GM23338 (cell line): ENCODE results near the gene HCST. TPM values are rescaled to one million over a fixed set of nuclear protein-coding genes. Genes with fewer than 3 reads are reported as not detected.

Experiments used
- ATAC-seq: fragments of 200-7000 bp; cut with Tn5 transposase; 3 replicates; pipeline ENCODE4 v1.9.1; 2020
- DNase-seq: peaks from one replicate; pipeline ENCODE4 v3.0.0-alpha.2; 2015; ENCODE audit warnings: low spot score
- H2AFZ ChIP-seq: fragments of 200-600 bp; sonication (generic); 2 replicates; pipeline ENCODE4 v1.8.0; 2016; ENCODE audit warnings: antibody characterized with exemption, mild to moderate bottlenecking, moderate library complexity
- H3F3A ChIP-seq: fragments of 200-600 bp; sonication (generic); replicated peaks from 2 replicates; pipeline ENCODE4 v1.8.0; 2017; ENCODE audit warnings: antibody characterized with exemption, mixed run types, low read depth
- H3K27ac ChIP-seq: fragments of 200-600 bp; sonication (generic); 2 replicates; pipeline ENCODE4 v1.6.1; 2016; ENCODE audit warnings: low read depth
- H3K27me3 ChIP-seq: fragments of 200-600 bp; sonication (generic); 2 replicates; pipeline ENCODE4 v1.8.0; 2016; ENCODE audit warnings: mild to moderate bottlenecking, mixed run types, moderate library complexity; ENCODE audit not compliant: insufficient read depth
- H3K36me3 ChIP-seq: fragments of 200-600 bp; sonication (generic); 2 replicates; pipeline ENCODE4 v1.8.0; 2016; ENCODE audit warnings: mild to moderate bottlenecking; ENCODE audit not compliant: insufficient read depth
- H3K4me1 ChIP-seq: fragments of 200-600 bp; sonication (generic); 2 replicates; pipeline ENCODE4 v1.8.0; 2016; ENCODE audit warnings: mild to moderate bottlenecking, moderate library complexity; ENCODE audit not compliant: insufficient read depth
- H3K4me2 ChIP-seq: fragments of 200-600 bp; sonication (generic); 2 replicates; pipeline ENCODE4 v1.7.1; 2017; ENCODE audit warnings: mixed run types
- H3K4me3 ChIP-seq: fragments of 200-600 bp; sonication (generic); 2 replicates; pipeline ENCODE4 v1.6.1; 2016; ENCODE audit warnings: mixed run types
- H3K79me2 ChIP-seq: fragments of 200-600 bp; sonication (generic); replicated peaks from 2 replicates; pipeline ENCODE4 v1.8.0; 2017; ENCODE audit warnings: mild to moderate bottlenecking; ENCODE audit not compliant: insufficient read depth
- H3K9me2 ChIP-seq: fragments of 200-600 bp; sonication (generic); 2 replicates; pipeline ENCODE4 v1.8.0; 2017; ENCODE audit not compliant: insufficient read depth
- H4K20me1 ChIP-seq: fragments of 200-600 bp; sonication (generic); replicated peaks from 2 replicates; pipeline ENCODE4 v1.8.0; 2017; ENCODE audit warnings: mild to moderate bottlenecking; ENCODE audit not compliant: insufficient read depth
- H3K27ac Mint-ChIP-seq: 2 replicates; pipeline ENCODE4 v1.8.0; 2020; ENCODE audit warnings: inconsistent platforms, mild to moderate bottlenecking, moderate library complexity, mixed read lengths
- H3K27me3 Mint-ChIP-seq: 3 replicates; pipeline ENCODE4 v1.8.0; 2022; ENCODE audit warnings: low read depth, mild to moderate bottlenecking, moderate library complexity, mixed read lengths, inconsistent platforms; ENCODE audit not compliant: insufficient read depth, poor library complexity
- H3K36me3 Mint-ChIP-seq: 3 replicates; pipeline ENCODE4 v1.8.0; 2021; ENCODE audit warnings: low read depth, mild to moderate bottlenecking, inconsistent platforms, moderate library complexity, mixed read lengths
- H3K4me1 Mint-ChIP-seq: 3 replicates; pipeline ENCODE4 v1.8.0; 2020; ENCODE audit warnings: mild to moderate bottlenecking, inconsistent platforms, mixed read lengths
- H3K4me3 Mint-ChIP-seq: 3 replicates; pipeline ENCODE4 v1.8.0; 2021; ENCODE audit warnings: moderate library complexity, mild to moderate bottlenecking, inconsistent platforms, mixed read lengths
- H3K9me3 Mint-ChIP-seq: 3 replicates; pipeline ENCODE4 v1.8.0; 2020; ENCODE audit warnings: moderate library complexity, mild to moderate bottlenecking, inconsistent platforms, mixed read lengths
- EZH2 ChIP-seq: fragments of 200-600 bp; sonication (generic); IDR thresholded peaks from one replicate; pipeline ENCODE4 v1.8.0; 2017; ENCODE audit warnings: antibody characterized with exemption, mild to moderate bottlenecking, low read depth; ENCODE audit not compliant: unreplicated experiment
- EZH2phosphoT487 ChIP-seq: fragments of 200-600 bp; sonication (generic); IDR thresholded peaks from one replicate; pipeline ENCODE4 v1.8.1; 2018; ENCODE audit warnings: antibody characterized with exemption; ENCODE audit not compliant: unreplicated experiment
- JUNB ChIP-seq: IDR thresholded peaks from one replicate; pipeline ENCODE4 v1.6.1; 2016; ENCODE audit warnings: antibody characterized with exemption; ENCODE audit not compliant: unreplicated experiment
- NANOG ChIP-seq: IDR thresholded peaks from 2 replicates; pipeline ENCODE4 v1.6.1; 2016; ENCODE audit warnings: antibody characterized with exemption, borderline replicate concordance
- POLR2AphosphoS5 ChIP-seq: IDR thresholded peaks from 2 replicates; pipeline ENCODE4 v1.6.1; 2016; ENCODE audit warnings: antibody characterized with exemption, low read depth
- STAT1 ChIP-seq: IDR thresholded peaks from one replicate; pipeline ENCODE4 v1.6.1; 2016; ENCODE audit warnings: antibody characterized with exemption; ENCODE audit not compliant: unreplicated experiment
- ZNF114 ChIP-seq: fragments of 250-450 bp; sonication (Bioruptor Pico); IDR thresholded peaks from 2 replicates; pipeline ENCODE4 v1.5.0; 2020; ENCODE audit warnings: mild to moderate bottlenecking, moderate library complexity
- ZNF331 ChIP-seq: fragments of 250-450 bp; sonication (Bioruptor Pico); IDR thresholded peaks from 2 replicates; pipeline ENCODE4 v1.5.0; 2020; ENCODE audit warnings: low read depth, mild to moderate bottlenecking, moderate library complexity
- polyA plus RNA-seq: library from polyadenylated mRNA; unstranded; fragments of >200 nt; fragmentation: Nextera tagmentation; extraction: Ambion mirVana; gene quantifications from 2 replicates; pipeline ENCODE4 v1.2.1, GENCODE V29; 2016
- total RNA-seq: library from RNA; depleted of rRNA; stranded (reverse); fragments of >200 nt; shearing (Covaris generic); gene quantifications from 2 replicates; pipeline ENCODE4 v1.2.3, GENCODE V29; 2014
- TF ChIP-seq, protein P1 (sequence below): IDR thresholded peaks from 2 replicates; pipeline ENCODE4 v1.6.1; 2016; ENCODE audit warnings: antibody characterized with exemption
- TF ChIP-seq, protein P2 (sequence below): IDR thresholded peaks from one replicate; pipeline ENCODE4 v1.6.1; 2018; ENCODE audit warnings: antibody characterized with exemption; ENCODE audit not compliant: unreplicated experiment
- TF ChIP-seq, protein P3 (sequence below), 2 experiments: fragments of 200-600 bp in 1 of 2; sonication (generic) in 1 of 2; conservative IDR thresholded peaks; 2 replicates each; pipeline versions ENCODE4 v1.5.1 to v1.6.1; 2016 to 2017; ENCODE audit warnings: antibody characterized with exemption in 2 of 2, low read depth in 2 of 2, mild to moderate bottlenecking in 2 of 2, moderate library complexity in 1 of 2
- TF ChIP-seq, protein P4 (sequence below): fragments of 250-450 bp; sonication (Bioruptor Pico); IDR thresholded peaks from 2 replicates; pipeline ENCODE4 v1.5.0; 2020; ENCODE audit warnings: mild to moderate bottlenecking, moderate library complexity

HCST gene
- total and polyA plus RNA-seq, 2 experiments from 2014 or later, result 2.1 TPM; not detected in 1

DNA sequence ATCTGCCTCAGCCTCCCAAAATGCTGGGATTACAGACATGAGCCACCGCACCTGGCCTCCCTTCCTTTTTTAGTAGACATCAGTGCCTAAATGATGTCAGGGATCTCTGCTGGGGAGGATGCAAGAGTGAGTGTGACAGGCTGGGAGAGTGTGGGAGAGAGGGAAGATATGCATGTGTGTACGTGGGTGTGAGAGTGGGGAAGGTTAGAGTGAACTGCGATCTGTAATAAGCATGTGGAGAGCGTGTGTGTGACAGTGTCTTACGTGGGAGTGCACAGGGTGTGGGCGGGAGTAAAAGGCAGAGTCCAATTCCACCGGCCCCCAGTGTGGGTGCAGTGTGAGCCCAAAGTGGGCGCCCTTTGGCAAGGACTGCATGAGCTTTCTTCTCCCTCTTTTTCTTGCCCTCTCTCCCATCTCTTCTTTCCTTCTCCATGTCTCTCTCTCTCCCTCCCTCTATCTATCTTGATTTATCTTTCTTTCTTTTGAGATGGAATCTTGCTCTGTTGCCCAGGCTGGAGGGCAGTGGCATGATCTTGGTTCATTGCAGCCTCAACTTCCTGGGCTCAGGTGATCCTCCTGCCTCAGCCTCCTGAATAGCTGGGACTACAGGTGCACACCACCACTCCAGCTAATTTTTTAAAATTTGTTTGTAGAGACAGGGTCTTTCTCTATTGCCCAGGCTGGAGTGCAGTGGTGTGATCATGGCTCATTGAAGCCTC lies 49.1 kb upstream of the HCST start:
- Histone ChIP-seq H3K4me3 (no peak overlapping the region), H2AFZ (no peak overlapping the region), H3K36me3 (no peaks in the 10 kb centered on the region), H3F3A (0 out of 2 replicates have a peak, but pooled peaks cover 3% of the 10 kb centered on the region), H3K4me2 (no peak overlapping the region), H3K4me1 (peaks cover 28% of the 10 kb centered on the region), H3K79me2 (no peaks in the 10 kb centered on the region), H3K27me3 (peaks cover 31% of the 10 kb centered on the region), H4K20me1 (no peaks in the 10 kb centered on the region), H3K9me2 (no peaks in the 10 kb centered on the region), H3K27ac (no peak overlapping the region)
- Mint-ChIP-seq H3K9me3 (no peaks in the 10 kb centered on the region), H3K27me3 (peaks cover 44% of the 10 kb centered on the region), H3K4me1 (peaks cover 30% of the 10 kb centered on the region), H3K36me3 (no peaks in the 10 kb centered on the region), H3K27ac (no peak overlapping the region), H3K4me3 (no peak overlapping the region)
- ATAC-seq (no peak), DNase-seq (no peak)
- TF ChIP-seq NANOG (no peak), EZH2 (no peak), POLR2AphosphoS5 (no peak), EZH2phosphoT487 (no peak), ZNF331 (CRISPR knock-in tag) (no peak), STAT1 (no peak), ZNF114 (CRISPR knock-in tag) (no peak), JUNB (no peak)
- TF ChIP-seq, protein P1, sequence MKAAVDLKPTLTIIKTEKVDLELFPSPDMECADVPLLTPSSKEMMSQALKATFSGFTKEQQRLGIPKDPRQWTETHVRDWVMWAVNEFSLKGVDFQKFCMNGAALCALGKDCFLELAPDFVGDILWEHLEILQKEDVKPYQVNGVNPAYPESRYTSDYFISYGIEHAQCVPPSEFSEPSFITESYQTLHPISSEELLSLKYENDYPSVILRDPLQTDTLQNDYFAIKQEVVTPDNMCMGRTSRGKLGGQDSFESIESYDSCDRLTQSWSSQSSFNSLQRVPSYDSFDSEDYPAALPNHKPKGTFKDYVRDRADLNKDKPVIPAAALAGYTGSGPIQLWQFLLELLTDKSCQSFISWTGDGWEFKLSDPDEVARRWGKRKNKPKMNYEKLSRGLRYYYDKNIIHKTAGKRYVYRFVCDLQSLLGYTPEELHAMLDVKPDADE, result no peak
- TF ChIP-seq, protein P2, sequence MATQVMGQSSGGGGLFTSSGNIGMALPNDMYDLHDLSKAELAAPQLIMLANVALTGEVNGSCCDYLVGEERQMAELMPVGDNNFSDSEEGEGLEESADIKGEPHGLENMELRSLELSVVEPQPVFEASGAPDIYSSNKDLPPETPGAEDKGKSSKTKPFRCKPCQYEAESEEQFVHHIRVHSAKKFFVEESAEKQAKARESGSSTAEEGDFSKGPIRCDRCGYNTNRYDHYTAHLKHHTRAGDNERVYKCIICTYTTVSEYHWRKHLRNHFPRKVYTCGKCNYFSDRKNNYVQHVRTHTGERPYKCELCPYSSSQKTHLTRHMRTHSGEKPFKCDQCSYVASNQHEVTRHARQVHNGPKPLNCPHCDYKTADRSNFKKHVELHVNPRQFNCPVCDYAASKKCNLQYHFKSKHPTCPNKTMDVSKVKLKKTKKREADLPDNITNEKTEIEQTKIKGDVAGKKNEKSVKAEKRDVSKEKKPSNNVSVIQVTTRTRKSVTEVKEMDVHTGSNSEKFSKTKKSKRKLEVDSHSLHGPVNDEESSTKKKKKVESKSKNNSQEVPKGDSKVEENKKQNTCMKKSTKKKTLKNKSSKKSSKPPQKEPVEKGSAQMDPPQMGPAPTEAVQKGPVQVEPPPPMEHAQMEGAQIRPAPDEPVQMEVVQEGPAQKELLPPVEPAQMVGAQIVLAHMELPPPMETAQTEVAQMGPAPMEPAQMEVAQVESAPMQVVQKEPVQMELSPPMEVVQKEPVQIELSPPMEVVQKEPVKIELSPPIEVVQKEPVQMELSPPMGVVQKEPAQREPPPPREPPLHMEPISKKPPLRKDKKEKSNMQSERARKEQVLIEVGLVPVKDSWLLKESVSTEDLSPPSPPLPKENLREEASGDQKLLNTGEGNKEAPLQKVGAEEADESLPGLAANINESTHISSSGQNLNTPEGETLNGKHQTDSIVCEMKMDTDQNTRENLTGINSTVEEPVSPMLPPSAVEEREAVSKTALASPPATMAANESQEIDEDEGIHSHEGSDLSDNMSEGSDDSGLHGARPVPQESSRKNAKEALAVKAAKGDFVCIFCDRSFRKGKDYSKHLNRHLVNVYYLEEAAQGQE, result no peak
- TF ChIP-seq, protein P3, sequence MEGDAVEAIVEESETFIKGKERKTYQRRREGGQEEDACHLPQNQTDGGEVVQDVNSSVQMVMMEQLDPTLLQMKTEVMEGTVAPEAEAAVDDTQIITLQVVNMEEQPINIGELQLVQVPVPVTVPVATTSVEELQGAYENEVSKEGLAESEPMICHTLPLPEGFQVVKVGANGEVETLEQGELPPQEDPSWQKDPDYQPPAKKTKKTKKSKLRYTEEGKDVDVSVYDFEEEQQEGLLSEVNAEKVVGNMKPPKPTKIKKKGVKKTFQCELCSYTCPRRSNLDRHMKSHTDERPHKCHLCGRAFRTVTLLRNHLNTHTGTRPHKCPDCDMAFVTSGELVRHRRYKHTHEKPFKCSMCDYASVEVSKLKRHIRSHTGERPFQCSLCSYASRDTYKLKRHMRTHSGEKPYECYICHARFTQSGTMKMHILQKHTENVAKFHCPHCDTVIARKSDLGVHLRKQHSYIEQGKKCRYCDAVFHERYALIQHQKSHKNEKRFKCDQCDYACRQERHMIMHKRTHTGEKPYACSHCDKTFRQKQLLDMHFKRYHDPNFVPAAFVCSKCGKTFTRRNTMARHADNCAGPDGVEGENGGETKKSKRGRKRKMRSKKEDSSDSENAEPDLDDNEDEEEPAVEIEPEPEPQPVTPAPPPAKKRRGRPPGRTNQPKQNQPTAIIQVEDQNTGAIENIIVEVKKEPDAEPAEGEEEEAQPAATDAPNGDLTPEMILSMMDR (conservative IDR thresholded peaks at IDR 0.05; ENCODE audit: low read depth in 2 of 2), result no peak
- TF ChIP-seq, protein P4, sequence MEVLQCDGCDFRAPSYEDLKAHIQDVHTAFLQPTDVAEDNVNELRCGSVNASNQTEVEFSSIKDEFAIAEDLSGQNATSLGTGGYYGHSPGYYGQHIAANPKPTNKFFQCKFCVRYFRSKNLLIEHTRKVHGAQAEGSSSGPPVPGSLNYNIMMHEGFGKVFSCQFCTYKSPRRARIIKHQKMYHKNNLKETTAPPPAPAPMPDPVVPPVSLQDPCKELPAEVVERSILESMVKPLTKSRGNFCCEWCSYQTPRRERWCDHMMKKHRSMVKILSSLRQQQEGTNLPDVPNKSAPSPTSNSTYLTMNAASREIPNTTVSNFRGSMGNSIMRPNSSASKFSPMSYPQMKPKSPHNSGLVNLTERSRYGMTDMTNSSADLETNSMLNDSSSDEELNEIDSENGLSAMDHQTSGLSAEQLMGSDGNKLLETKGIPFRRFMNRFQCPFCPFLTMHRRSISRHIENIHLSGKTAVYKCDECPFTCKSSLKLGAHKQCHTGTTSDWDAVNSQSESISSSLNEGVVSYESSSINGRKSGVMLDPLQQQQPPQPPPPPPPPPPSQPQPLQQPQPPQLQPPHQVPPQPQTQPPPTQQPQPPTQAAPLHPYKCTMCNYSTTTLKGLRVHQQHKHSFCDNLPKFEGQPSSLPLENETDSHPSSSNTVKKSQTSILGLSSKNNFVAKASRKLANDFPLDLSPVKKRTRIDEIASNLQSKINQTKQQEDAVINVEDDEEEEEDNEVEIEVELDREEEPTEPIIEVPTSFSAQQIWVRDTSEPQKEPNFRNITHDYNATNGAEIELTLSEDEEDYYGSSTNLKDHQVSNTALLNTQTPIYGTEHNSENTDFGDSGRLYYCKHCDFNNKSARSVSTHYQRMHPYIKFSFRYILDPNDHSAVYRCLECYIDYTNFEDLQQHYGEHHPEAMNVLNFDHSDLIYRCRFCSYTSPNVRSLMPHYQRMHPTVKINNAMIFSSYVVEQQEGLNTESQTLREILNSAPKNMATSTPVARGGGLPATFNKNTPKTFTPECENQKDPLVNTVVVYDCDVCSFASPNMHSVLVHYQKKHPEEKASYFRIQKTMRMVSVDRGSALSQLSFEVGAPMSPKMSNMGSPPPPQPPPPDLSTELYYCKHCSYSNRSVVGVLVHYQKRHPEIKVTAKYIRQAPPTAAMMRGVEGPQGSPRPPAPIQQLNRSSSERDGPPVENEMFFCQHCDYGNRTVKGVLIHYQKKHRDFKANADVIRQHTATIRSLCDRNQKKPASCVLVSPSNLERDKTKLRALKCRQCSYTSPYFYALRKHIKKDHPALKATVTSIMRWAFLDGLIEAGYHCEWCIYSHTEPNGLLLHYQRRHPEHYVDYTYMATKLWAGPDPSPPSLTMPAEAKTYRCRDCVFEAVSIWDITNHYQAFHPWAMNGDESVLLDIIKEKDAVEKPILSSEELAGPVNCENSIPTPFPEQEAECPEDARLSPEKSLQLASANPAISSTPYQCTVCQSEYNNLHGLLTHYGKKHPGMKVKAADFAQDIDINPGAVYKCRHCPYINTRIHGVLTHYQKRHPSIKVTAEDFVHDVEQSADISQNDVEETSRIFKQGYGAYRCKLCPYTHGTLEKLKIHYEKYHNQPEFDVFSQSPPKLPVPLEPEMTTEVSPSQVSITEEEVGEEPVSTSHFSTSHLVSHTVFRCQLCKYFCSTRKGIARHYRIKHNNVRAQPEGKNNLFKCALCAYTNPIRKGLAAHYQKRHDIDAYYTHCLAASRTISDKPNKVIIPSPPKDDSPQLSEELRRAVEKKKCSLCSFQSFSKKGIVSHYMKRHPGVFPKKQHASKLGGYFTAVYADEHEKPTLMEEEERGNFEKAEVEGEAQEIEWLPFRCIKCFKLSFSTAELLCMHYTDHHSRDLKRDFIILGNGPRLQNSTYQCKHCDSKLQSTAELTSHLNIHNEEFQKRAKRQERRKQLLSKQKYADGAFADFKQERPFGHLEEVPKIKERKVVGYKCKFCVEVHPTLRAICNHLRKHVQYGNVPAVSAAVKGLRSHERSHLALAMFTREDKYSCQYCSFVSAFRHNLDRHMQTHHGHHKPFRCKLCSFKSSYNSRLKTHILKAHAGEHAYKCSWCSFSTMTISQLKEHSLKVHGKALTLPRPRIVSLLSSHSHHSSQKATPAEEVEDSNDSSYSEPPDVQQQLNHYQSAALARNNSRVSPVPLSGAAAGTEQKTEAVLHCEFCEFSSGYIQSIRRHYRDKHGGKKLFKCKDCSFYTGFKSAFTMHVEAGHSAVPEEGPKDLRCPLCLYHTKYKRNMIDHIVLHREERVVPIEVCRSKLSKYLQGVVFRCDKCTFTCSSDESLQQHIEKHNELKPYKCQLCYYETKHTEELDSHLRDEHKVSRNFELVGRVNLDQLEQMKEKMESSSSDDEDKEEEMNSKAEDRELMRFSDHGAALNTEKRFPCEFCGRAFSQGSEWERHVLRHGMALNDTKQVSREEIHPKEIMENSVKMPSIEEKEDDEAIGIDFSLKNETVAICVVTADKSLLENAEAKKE (CRISPR knock-in tag), result no peak
